H7 (cell line): ENCODE results near the gene SYK. TPM values are rescaled to one million over a fixed set of nuclear protein-coding genes. Genes with fewer than 3 reads are reported as not detected.
"Not testable (repeated sequence)": the region's sequence is repeated elsewhere in the genome, so short reads cannot be mapped to it uniquely, and the experiment has no call there.

Experiments used
- DNase-seq: peaks from one replicate; pipeline ENCODE4 v3.0.0; 2012
- H3K27me3 ChIP-seq: 2 replicates; pipeline ENCODE4 v1.6.0; 2011; ENCODE audit warnings: mild to moderate bottlenecking, low read length; ENCODE audit not compliant: control insufficient read depth, insufficient read depth
- H3K36me3 ChIP-seq: replicated peaks from 2 replicates; pipeline ENCODE4 v1.5.1; 2011; ENCODE audit warnings: low read length; ENCODE audit not compliant: control insufficient read depth, insufficient read depth
- H3K4me3 ChIP-seq: 2 replicates; pipeline ENCODE4 v1.5.1; 2011; ENCODE audit warnings: low read depth, mild to moderate bottlenecking, control low read depth, low read length, moderate library complexity; ENCODE audit not compliant: insufficient read depth
- total RNA-seq: library from RNA; depleted of rRNA; stranded (reverse); fragments of >200 nt; shearing (Covaris generic); gene quantifications from 2 replicates; pipeline ENCODE4 v1.2.3, GENCODE V29; 2014

The SYK gene
- total RNA-seq, 1 experiment from 2014 or later = 0.38 TPM

DNA sequence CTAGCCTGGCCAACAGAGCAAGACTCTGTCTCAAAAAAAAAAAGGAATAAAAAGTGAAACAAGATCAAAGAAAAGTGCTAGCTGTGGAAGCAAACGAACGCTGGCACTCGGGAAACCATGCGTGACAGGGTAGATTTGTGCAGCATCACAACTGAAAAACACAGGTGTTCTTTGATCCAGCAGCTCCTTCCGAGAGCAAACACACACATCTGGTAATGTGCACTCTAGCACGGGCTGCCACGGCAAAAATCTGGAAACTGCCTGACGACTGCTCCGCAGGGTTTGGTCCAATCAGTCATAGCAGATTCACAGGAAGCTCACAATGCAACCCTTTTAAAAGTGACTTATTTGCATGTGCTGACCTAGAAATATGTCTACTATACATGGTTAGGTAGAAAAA is 80.0 kb downstream of the SYK start:
- H3K27me3 ChIP-seq = no peaks in the 10 kb centered on the region
- no peak for DNase-seq
- H3K36me3 ChIP-seq = no peaks in the 10 kb centered on the region
- no peak overlapping the region for H3K4me3 ChIP-seq

DNA sequence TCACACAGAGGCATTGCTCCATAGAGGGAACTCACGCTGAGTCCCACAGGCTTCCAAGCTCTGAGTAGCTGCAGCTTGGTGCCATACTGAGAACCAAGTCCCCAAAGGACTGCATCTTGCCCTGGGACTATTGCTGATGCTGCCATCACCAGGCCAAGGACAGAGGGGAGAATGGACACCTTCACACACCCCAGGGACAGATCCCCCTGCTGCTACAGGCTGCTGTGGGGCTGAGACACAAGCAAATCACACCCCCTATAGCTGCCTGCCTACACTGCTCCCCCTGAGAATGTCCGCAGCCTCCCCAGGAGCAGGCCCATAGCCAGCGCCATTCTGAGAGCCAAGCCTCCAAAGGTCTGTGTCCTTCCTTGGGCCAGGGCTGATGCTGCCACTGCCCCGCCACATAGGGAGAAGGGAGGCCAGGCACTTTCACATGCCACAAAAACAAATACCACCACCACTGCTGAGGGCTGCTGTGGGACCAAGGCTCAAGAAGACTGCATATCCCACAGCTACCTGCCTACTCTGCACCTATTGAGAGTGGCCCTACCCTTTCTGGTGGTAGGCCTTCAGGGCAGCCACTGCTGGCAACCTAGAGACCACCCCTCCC is 81.5 kb downstream of the SYK start:
- H3K27me3 ChIP-seq = no peaks in the 10 kb centered on the region
- DNase-seq = no peak
- no peak overlapping the region for H3K4me3 ChIP-seq
- H3K36me3 ChIP-seq = no peaks in the 10 kb centered on the region

DNA sequence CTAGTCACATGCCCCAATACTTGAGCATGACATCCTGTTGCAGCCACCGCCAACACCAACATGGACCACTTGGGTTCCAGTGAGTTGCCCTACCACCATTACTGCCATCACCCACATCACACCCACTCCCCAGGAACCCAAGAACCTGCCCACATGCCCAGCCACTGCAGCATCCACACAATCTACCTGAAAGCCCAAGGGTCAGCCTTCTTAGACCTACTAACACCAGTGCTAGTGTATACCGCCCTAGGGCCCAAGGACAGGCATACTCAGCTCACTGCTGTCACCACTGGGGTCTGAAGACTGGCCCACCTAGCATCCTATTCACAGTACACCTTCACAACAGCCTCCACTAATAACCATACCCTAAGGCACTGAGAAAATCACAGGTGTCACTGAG is 82.0 kb downstream of the SYK start:
- Histone ChIP-seq H3K36me3 (no peaks in the 10 kb centered on the region), H3K4me3 (no peak overlapping the region), H3K27me3 (no peaks in the 10 kb centered on the region)
- no peak for DNase-seq

DNA sequence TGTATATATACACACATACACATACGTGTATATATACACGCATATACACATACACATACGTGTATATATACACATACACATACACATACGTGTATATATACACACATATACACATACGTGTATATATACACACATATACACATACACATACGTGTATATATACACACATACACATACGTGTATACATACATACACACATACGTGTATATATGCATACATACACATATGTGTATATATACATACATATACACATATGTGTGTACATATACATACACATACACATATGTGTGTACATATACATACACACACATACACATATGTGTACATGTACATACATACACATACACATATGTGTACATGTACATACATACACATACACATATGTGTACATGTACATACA is 82.6 kb downstream of the SYK start:
- H3K27me3 ChIP-seq = no peaks in the 10 kb centered on the region
- DNase-seq = no peak
- H3K36me3 ChIP-seq = no peaks in the 10 kb centered on the region
- H3K4me3 ChIP-seq = no peak overlapping the region

DNA sequence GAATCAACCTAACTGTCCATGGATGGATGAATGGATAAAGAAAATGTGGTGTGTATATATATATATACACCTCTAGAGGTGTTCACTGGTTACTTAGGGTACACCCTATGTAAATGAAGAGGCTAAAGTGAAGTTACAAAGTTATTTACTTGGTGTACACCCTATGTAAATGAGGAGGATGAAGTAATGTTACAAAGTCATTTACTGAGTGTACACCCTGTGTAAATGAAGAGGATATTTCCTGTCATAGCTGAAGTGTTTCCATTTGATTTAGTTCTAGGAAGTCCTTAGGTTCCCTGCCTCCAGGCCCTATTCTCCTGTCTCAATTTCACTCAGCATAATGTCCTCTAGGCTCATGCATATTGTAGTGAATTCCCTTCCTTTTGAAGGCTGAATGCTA is 85.2 kb downstream of the SYK start:
- not testable (repeated sequence) for H3K27me3 ChIP-seq, H3K36me3 ChIP-seq, DNase-seq, H3K4me3 ChIP-seq

DNA sequence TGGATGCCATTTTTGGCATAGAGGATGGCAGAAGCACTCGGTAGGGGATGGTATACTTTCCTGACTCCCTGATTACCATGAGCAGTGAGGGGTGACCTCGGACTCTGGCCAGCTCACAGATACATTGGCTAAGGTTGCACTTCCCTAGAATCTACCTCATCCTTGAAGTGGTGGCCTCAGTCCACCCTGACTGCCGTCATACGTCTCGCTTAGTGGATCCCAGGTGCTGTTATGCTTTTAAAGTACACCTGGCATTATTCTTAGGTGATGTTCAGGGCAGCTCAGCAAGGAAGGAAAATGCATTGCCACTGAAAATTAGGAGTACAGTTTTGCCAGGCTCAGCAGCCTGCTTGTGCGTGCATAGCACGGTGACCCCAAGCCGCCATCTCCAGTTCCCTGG is 87.3 kb downstream of the SYK start:
- no peaks in the 10 kb centered on the region for H3K27me3 ChIP-seq
- H3K36me3 ChIP-seq = no peaks in the 10 kb centered on the region
- no peak for DNase-seq
- no peak overlapping the region for H3K4me3 ChIP-seq

DNA sequence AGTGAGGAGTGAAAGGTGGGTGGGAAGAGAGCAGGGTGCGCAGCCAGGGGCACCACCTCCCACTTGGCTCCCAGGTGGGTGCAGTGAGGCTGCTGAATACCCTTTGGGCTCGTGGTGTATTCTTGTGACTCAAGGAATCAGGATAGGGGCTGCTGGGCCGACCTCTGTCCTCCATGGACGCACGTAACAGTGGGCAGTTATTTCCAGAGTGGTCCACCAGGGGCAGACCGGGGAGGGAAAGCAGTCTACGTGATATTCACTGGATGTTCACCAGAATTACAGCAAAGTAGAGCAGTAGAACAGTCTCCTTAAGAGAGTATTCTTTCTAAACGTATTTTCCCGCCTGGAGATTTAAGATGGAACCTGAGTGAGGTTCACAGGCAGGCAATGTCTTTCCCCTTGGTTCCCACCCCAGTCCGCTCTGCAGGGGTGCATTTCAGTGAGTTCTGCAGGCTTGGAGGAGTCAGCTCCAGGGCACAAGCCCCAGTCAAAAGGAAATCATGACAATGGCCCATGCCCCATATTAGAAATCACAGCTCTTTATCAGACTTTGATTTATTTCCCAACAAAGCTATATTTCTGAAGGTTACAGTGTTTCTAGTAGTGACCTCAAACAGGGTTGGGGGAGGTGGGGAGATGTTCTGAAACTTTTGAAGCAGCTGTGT is 88.7 kb downstream of the SYK start:
- peak; percentile 74 for DNase-seq
- Histone ChIP-seq H3K4me3 (no peak overlapping the region), H3K36me3 (no peaks in the 10 kb centered on the region), H3K27me3 (no peaks in the 10 kb centered on the region)

DNA sequence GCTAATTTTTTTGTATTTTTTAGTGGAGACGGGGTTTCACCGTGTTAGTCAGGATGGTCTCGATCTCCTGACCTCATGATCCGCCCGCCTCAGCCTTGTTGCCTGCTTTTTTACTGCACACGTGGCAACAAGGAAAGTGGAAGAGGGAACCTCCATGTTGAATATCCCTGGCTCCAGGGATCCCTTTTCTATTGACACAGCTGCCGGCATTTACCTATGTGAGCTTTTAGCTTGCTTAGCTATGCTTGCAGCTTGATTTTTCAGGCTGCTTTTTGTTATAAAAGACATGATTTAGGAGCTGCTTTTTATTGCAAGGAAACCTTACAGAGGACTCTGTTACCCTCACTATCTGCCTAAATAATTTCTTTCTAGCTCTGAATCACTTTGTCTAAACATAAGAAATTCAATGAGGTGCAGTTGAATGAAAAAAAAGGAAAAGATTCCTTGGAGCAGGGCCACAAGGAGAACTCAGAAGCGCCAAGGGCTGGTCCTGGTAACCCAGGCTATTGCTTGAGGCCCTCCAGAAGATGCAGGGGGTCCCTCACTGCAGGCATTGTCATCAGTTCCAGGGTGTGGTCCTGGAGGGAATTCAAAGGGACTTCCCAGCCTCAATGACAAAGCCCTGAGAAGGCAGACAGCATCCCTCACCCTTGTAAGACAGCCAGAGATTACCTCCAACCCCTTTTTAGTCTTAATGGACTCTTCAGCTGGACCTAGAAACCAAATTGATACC is 89.9 kb downstream of the SYK start:
- no peak for DNase-seq
- no peaks in the 10 kb centered on the region for H3K36me3 ChIP-seq
- no peak overlapping the region for H3K4me3 ChIP-seq
- no peaks in the 10 kb centered on the region for H3K27me3 ChIP-seq

DNA sequence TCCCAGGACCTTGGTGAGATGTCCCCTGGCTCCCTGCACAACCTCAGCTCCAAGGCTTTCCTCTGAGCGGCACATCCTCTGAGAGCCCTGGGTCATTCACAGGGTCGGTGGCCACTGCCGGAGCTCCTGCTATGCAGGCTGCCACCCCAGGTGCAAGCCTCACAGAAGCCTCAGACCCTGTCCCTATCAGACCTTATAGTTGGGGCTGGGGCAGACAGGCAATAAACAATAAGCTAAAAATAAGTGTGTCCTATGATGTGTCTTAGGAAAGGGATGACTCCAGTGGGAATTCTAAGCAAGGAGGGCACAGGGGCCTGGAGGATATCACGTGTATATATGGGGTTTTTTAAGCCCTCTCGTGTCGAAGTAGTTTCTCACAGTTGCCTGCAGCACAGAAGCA is 91.3 kb downstream of the SYK start:
- Histone ChIP-seq H3K27me3 (no peaks in the 10 kb centered on the region), H3K36me3 (no peaks in the 10 kb centered on the region), H3K4me3 (no peak overlapping the region)
- DNase-seq = no peak

DNA sequence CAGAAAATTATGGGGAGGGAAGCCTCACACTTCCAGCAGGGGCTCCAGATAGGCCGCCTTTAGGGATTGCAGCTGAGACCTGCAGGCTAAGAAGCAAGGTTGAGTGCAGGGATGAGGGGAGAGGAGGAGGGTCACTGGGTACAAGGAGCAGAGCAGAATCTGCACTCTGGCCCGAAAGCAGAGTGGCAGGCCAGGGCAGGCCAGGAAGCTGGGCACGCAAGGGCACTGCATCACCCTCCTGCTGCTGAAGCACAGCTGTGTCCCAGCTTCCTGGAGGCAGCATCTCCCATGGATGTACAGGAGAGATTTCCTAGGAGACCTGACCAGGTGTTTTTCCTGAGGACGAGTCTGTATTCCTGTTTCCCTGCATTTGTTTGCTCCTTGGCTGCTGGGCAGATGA is 92.1 kb downstream of the SYK start:
- DNase-seq = no peak
- H3K36me3 ChIP-seq = no peaks in the 10 kb centered on the region
- H3K27me3 ChIP-seq = no peaks in the 10 kb centered on the region
- no peak overlapping the region for H3K4me3 ChIP-seq

DNA sequence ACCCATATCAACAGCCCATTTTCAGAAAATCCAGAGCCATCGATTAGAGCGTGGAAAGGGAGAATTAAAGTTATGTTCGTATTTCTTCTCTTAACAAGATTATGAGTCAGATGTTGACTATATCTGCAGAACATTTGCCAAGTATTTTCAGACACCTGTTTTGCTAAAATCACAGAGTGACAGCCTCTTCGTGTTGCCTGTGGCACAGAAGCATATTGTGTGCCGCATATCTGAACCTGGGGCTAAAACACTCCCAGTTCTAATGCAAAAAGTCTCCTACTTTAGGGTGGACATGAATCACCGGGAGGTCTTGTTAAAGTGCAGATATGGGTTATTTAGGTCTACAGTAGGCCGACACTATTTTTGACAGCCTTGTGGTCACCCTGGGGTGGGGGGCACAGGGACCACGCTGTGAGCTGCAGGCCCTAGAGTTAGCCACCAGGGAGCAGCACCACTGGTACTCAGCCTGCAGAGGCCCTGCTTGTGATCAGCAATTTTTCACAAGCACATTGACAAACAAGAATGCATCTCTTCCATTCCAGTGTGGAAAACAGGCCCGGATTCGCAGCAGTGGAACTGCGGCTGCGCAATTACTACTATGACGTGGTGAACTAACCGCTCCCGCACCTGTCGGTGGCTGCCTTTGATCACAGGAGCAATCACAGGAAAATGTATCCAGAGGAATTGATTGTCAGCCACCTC is 93.5 kb downstream of the SYK start:
- Histone ChIP-seq H3K36me3 (no peaks in the 10 kb centered on the region), H3K27me3 (no peaks in the 10 kb centered on the region), H3K4me3 (no peak overlapping the region)
- DNase-seq = peak; percentile 63

DNA sequence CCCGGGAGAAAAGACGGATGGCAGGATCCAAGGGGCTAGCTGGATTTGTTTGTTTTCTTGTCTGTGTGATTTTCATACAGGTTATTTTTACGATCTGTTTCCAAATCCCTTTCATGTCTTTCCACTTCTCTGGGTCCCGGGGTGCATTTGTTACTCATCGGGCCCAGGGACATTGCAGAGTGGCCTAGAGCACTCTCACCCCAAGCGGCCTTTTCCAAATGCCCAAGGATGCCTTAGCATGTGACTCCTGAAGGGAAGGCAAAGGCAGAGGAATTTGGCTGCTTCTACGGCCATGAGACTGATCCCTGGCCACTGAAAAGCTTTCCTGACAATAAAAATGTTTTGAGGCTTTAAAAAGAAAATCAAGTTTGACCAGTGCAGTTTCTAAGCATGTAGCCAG is 94.2 kb downstream of the SYK start:
- no peak overlapping the region for H3K4me3 ChIP-seq
- DNase-seq = no peak
- H3K27me3 ChIP-seq = no peaks in the 10 kb centered on the region
- no peaks in the 10 kb centered on the region for H3K36me3 ChIP-seq

DNA sequence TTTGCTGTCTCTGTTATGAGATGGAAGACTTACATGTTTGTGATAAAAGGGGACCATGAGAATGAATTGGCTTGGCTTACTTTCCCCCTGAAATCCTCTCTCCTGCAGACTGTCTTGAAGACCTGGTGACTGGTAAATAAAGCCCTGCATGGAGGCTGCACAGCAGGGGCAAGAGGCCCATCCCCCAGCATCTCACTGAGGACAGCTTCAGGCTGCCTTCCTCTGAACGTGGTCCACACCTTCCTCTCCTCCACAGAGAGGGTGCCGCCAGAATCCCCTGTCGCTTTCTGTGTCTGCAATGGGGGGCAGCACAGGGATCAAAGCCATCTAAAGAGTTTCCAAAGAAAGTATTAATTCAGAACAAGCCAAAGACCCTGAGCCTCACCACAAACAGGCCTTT is 94.6 kb downstream of the SYK start:
- Histone ChIP-seq H3K4me3 (no peak overlapping the region), H3K27me3 (no peaks in the 10 kb centered on the region), H3K36me3 (no peaks in the 10 kb centered on the region)
- DNase-seq = no peak

DNA sequence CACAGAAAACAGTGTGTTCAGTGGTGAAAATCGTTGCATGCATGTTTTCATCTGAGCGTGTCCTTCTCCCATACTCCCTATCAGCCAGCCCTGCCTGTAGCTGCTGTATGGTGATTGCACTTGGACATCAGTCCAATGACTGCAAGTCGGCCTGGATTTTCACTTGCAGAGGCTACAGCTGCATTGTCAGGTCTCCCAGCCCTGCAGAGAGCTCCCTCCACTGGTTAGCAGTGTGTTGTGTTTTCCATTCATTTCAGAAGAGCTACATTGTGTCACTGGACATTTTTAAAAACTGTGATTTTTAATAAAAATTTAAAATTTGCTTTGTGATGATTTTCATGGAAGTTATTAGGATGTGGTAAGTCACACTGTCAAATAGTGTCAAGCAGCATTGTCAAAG is 96.6 kb downstream of the SYK start:
- no peak for DNase-seq
- no peaks in the 10 kb centered on the region for H3K27me3 ChIP-seq
- H3K4me3 ChIP-seq = no peak overlapping the region
- no peaks in the 10 kb centered on the region for H3K36me3 ChIP-seq

DNA sequence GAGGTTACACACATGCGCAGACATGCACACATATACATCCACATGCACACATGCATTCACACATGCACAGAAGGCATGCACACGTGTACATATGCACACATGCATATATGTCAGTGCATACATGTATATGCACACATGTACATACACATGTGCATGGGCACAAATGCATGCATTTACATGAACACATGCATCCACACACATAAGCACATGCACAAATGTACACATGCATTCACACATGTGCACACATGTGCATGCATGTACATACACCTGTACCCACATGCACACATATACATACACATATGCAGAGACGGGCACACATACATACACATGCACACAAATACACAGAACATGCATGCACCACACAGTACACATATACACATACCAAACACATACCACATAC is 97.7 kb downstream of the SYK start:
- Histone ChIP-seq H3K4me3 (no peak overlapping the region), H3K36me3 (no peaks in the 10 kb centered on the region)

More for the DNA sequence above, 97.7 kb downstream of the SYK start:
- H3K27me3 ChIP-seq = no peaks in the 10 kb centered on the region
- DNase-seq = no peak
